Breast epithelium (tissue), 3 donors: Measurements from ENCODE around the gene KRTAP1-4.

ENCODE experiments used
- POLR2A ChIP-seq: fragments of 450-650 bp; IDR thresholded peaks from one replicate; pipeline ENCODE4 v1.6.1; 2016; ENCODE audit warnings: antibody characterized with exemption, mild to moderate bottlenecking, moderate library complexity
- POLR2AphosphoS5 ChIP-seq, 3 donors: sonication (generic); formaldehyde crosslinking; IDR thresholded peaks; one replicate each; pipeline ENCODE4 v1.6.1; 2017; ENCODE audit warnings: antibody characterized with exemption in 3 of 3
- TF ChIP-seq, protein P1 (sequence below), 3 donors: fragments of 450-650 bp; IDR thresholded peaks; one replicate each; pipeline ENCODE4 v1.5.1; 2016 to 2017; ENCODE audit warnings: antibody characterized with exemption in 3 of 3, mild to moderate bottlenecking in 3 of 3, moderate library complexity in 3 of 3

GRCh38 chr17:40993084-40993483 lies 36.9 kb downstream of the KRTAP1-4 start:
- TF ChIP-seq, protein P1, sequence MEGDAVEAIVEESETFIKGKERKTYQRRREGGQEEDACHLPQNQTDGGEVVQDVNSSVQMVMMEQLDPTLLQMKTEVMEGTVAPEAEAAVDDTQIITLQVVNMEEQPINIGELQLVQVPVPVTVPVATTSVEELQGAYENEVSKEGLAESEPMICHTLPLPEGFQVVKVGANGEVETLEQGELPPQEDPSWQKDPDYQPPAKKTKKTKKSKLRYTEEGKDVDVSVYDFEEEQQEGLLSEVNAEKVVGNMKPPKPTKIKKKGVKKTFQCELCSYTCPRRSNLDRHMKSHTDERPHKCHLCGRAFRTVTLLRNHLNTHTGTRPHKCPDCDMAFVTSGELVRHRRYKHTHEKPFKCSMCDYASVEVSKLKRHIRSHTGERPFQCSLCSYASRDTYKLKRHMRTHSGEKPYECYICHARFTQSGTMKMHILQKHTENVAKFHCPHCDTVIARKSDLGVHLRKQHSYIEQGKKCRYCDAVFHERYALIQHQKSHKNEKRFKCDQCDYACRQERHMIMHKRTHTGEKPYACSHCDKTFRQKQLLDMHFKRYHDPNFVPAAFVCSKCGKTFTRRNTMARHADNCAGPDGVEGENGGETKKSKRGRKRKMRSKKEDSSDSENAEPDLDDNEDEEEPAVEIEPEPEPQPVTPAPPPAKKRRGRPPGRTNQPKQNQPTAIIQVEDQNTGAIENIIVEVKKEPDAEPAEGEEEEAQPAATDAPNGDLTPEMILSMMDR (IDR thresholded peaks at IDR 0.05), result no peak
- TF ChIP-seq POLR2A (no peak), POLR2AphosphoS5 (IDR thresholded peaks at IDR 0.05) (no peak)
